GM12874 (cell line): Measurements from ENCODE around the gene METTL5.

Source experiments
- TF ChIP-seq, protein P1 (sequence below): IDR thresholded peaks from 2 replicates; pipeline ENCODE4 v1.5.1; 2011; ENCODE audit warnings: low read depth, mild to moderate bottlenecking, control low read depth, low read length, moderate library complexity; ENCODE audit not compliant: insufficient read depth

METTL5 gene

DNA sequence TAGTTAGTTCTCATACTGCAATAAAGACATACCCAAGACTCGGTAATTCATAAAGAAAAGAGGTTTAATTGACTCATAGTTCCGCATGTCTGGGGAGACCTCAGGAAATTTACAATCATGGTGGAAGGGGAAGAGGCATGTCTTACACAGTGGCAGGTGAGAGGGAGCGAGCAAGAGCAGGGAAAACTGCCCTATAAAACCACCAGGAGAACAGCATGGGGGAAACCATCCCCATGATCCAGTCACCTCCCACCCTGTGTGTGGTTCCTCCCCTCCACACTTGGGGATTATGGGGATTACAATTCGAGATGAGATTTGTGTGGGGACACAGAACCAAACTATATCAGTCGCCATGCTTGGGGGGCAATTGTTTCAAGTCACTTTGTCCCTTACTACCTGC lies 27.1 kb downstream of the METTL5 start:
- TF ChIP-seq, protein P1, sequence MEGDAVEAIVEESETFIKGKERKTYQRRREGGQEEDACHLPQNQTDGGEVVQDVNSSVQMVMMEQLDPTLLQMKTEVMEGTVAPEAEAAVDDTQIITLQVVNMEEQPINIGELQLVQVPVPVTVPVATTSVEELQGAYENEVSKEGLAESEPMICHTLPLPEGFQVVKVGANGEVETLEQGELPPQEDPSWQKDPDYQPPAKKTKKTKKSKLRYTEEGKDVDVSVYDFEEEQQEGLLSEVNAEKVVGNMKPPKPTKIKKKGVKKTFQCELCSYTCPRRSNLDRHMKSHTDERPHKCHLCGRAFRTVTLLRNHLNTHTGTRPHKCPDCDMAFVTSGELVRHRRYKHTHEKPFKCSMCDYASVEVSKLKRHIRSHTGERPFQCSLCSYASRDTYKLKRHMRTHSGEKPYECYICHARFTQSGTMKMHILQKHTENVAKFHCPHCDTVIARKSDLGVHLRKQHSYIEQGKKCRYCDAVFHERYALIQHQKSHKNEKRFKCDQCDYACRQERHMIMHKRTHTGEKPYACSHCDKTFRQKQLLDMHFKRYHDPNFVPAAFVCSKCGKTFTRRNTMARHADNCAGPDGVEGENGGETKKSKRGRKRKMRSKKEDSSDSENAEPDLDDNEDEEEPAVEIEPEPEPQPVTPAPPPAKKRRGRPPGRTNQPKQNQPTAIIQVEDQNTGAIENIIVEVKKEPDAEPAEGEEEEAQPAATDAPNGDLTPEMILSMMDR = no peak

DNA sequence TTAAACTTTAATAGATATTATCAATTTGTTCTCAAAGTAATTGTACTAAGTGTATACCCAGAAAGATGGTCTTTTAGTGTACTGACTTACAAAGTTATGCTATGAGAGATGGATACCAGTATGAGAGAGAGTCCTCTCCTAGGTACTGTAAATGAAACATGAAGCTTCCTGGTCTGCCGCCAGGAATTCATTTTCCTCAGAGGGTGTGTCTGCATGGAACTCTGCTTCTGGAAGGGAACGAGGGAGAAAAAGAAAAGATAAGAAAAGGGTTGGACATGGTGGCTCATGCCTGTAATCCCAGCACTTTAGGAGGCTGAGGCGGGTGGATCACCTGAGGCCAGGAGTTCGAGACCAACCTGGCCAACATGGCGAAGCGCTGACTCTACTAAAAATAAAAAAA lies 28.3 kb downstream of the METTL5 start:
- TF ChIP-seq, protein P1 = no peak

DNA sequence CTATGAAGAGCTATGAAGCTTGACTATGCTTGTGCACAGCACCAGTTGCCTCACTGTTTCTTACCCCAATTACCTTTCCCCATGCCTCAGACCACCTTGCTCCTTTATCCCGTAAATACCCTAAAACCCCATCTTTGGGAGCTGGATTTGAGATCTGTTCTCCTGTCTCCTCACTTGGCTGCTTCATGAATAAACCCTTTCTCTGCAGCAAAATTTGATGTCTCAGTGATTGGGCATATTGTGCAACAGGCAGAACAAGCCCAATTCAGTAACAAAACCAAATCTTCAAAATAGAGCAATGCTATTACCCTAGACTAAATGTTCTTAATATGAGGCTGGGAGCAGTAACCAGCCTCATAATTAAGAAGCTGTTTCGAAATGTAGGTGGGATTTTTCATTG lies 29.5 kb downstream of the METTL5 start:
- TF ChIP-seq, protein P1 = no peak

DNA sequence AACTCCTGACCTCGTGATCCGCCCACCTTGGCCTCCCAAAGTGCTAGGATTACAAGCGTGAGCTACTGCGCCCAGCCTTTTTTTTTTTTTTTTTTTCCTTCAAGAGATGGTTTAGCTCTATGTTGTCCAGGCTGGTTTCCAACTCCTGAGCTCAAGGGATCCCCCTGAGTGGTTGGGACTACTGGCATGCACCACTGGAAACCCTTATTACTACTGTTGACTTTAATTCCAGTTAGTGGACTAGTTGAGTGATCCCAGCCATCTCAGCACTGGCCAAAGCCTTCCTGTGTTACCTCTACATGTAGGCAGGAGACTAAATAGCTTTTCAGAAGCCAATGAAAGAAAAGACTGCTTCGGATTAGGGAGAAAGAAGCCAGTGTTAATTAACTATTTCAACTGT lies 34.1 kb downstream of the METTL5 start:
- TF ChIP-seq, protein P1 = no peak

DNA sequence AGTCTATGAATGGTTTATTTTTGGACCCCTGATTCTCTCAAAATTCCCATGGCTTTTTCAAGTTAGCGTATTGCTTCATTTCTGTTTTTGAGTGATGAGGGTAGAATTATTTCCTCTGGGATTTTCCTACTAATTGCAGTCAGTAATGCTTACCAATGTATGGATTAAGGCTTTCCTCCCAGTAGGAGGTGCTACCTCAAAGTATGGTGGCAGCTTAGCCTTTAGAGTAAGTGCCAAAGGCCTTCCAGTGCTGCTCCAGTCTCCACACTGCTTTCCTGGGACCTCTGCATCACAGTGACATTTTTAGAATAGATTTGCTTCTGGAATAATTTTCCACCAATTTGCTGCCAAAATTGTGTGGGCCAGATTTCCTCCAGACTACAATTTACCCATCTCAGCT lies 42.2 kb downstream of the METTL5 start:
- TF ChIP-seq, protein P1 = no peak

DNA sequence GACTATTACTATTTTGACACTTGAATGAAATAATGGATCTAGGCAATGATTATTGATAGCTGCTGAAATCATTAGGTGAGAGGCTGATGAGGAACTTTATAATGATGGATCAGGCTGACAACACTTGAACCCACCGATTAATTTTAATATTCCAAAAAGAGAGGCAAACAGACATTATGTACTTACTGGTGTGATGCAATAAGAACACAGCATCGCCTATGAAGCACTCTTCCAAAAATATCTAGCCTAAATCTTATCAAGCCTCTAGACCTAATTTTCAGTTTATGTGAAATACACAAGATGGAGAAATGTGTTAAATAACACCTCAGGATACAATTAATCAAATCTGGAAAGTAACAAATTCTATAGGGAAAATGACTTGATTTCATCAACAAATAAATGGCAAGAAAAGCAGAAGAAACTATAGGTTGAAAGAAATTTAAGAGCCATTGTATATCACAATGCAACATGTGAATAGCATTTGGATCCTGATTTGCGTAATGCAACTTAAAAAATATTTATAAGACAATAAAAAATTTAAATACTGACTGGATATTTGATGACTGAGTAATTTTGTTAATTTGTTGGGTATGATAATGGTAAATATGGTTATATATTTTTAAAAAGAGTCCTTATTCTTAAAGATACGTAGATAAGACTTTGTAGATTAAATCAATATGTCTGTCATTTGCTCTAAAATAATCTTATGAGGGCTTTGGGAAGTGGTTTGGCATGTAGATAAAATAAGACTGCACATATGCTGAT lies 43.3 kb downstream of the METTL5 start:
- TF ChIP-seq, protein P1 = no peak

DNA sequence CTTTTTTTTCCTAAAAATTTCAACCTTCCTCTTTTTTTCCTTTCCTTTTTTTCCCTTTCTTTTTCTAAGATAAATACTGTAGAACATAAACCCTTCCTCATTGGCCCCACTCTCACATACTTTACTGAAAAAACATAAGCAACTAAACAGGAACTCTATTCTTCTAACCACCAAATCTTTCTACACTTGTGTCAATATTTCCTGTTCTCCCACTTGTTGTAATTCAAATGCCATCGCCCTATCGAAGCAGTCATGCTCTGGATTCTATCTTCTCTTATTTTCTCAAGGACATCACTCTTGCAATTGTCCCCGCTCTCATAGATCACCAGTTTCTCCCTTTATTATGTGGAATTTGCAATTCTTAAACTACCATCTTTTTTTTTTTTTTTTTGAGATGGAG lies 46.3 kb downstream of the METTL5 start:
- TF ChIP-seq, protein P1 = no peak

DNA sequence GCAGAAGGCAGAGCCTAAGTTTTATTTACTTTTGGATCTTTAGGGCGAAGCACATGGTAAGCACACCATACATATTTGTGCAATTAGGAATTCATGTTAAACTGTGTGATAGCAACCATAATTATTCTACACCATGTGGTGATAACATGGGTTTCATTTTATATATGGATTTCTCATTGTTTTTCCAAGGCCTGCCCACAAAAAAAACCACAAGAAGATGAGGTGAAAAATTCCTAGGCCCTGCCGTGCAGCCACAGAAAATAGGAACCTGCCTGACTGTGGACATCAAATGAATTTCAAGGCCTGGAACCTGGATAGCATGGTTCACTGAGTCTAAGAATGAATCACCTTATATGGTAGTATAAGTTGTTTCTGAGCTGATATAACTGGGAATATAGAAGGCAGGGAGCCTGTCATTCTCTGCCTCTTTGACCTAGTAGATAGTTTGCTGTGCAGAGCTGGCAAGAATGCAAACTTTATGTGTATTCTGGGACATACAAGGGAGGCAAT lies 48.4 kb downstream of the METTL5 start:
- TF ChIP-seq, protein P1 = no peak
